Measurements from ENCODE around the gene TGM5. TPM values are rescaled to one million over a fixed set of nuclear protein-coding genes. Genes with fewer than 3 reads are reported as not detected.
A peak's percentile ranks its signal among the peaks of the same experiment; 100 is the strongest.

The TGM5 gene
- total RNA-seq, 2 donors from 2014 or later = not detected

DNA sequence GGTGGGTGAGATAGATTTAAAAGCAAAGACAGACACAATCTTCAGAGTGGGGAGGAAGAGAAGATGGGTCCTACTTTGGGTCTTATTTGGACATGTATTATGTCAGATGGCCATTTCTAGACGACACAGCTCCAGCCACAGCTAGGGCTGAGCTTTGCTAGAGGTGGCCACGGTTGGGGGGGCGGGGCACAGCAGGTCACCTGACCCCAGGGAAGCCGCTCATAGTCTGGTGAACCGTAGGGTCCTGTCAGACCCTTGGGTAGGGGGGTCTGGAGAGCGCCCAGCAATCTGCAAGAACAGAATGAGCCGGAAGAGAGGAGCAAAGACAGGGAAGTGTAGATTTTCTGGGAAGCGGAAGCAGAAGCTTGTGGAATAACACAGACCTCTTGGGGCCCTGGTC lies 52.6 kb downstream of the TGM5 start:
- Mint-ChIP-seq H3K27ac (no peak overlapping the region), H3K4me3 (no peak overlapping the region), H3K27me3 (peaks cover 26% of the 10 kb centered on the region), H3K36me3 (ENCODE audit: low read depth) (peaks cover 7% of the 10 kb centered on the region), H3K4me1 (no peaks in the 10 kb centered on the region)
- DNase-seq (no peak), ATAC-seq (no peak)
- no peaks in the 10 kb centered on the region for H3K9me3 ChIP-seq (ENCODE audit: control insufficient read depth, low read length, poor library complexity, severe bottlenecking)

DNA sequence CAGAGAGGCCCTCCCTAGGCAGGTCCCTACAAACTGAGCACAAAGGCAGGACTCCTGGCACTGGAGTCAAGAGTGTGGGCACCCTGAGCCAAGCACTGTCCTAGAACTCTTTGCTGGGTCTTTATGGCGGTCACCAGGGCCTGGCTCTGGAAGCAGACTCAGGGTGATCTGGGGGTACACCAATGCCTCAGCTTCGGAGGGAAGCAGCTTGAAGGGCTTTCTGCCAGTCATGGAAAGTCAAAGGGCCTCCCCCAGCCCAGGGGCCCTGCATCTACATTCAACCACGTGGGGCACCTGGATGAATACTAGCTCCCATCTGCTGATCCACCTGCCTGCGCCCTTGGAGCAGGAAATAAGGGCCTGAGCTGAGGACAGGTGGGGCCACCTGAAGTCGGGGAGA lies 53.3 kb downstream of the TGM5 start:
- H3K4me1 Mint-ChIP-seq = peaks cover 3% of the 10 kb centered on the region
- peaks cover 7% of the 10 kb centered on the region for H3K36me3 Mint-ChIP-seq (ENCODE audit: low read depth)
- H3K27me3 Mint-ChIP-seq = peaks cover 28% of the 10 kb centered on the region
- H3K4me3 Mint-ChIP-seq = no peak overlapping the region
- DNase-seq = no peak
- H3K27ac Mint-ChIP-seq = no peak overlapping the region
- no peaks in the 10 kb centered on the region for H3K9me3 ChIP-seq (ENCODE audit: control insufficient read depth, low read length, poor library complexity, severe bottlenecking)
- ATAC-seq = no peak

DNA sequence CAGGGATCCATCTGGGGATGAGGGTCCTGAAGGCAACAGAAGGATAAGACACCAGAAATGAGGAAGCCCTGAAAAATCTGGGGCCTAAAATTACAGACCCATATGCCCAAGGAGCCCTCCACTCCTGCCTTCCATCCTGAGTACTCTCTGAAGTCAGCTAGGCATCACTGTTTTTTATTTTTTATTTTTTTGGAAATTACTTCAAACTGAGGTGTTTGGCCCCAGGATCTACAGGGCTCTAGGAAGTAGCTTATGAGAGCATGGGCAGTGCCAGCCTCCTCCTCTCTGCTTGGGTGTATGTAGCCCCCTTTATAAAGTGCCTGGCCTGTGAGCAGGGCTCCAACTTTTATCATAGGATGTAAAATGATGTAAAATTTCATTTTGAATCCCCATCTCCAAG lies 53.8 kb downstream of the TGM5 start:
- DNase-seq (no peak), ATAC-seq (no peak)
- Mint-ChIP-seq H3K27me3 (peaks cover 28% of the 10 kb centered on the region), H3K27ac (no peak overlapping the region), H3K4me3 (no peak overlapping the region), H3K4me1 (peaks cover 3% of the 10 kb centered on the region), H3K36me3 (ENCODE audit: low read depth) (peaks cover 5% of the 10 kb centered on the region)
- no peaks in the 10 kb centered on the region for H3K9me3 ChIP-seq (ENCODE audit: control insufficient read depth, low read length, poor library complexity, severe bottlenecking)

DNA sequence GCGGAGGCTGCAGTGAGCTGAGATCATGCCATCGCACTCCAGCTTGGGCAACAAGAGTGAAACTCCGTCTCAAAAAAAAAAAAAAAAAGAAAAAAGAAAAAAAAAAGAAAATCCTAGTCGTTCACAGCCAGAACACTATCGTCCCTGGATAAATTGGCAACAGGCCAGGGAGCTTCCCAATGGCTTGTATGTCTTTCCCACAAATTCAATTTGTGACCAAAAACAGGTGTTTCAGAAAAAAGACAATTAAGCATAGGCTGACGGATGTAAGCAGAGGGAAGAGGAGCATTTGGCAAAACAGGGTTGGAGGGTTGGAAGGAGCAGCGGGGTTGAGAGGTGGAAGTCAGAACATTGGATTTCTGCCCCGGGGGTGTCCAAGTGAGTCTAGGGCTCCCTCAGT lies 54.4 kb downstream of the TGM5 start:
- ATAC-seq = no peak
- H3K27me3 Mint-ChIP-seq = peaks cover 31% of the 10 kb centered on the region
- H3K27ac Mint-ChIP-seq = no peak overlapping the region
- H3K4me3 Mint-ChIP-seq = no peak overlapping the region
- peaks cover 3% of the 10 kb centered on the region for H3K4me1 Mint-ChIP-seq
- no peaks in the 10 kb centered on the region for H3K9me3 ChIP-seq (ENCODE audit: control insufficient read depth, low read length, poor library complexity, severe bottlenecking)
- no peak for DNase-seq
- peaks cover 5% of the 10 kb centered on the region for H3K36me3 Mint-ChIP-seq (ENCODE audit: low read depth)

DNA sequence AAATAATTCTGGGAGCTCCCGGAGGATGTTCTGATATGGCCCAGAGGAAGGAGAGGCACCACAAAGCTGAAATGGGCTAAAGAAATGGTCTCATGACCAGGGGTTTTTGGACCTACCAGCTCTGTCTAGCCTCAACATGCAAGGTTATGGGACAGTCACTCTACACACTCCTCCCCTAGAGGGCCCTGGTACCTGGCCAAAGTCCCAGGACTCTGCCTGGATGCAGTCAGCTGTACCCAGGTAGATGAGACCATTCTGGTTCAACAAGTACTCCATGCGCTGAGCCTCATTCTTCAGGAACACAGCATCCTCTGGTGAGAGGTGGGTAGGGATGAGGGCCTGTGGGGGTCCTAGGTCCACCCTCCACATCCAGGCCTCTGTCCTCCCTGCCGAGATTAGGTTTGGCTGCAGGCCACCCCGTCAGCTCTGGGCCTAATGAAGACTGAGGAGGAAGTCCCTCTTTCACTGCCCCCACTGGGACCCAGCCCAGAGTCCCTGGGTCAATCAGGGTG lies 55.4 kb downstream of the TGM5 start:
- DNase-seq = no peak
- ATAC-seq = no peak
- no peaks in the 10 kb centered on the region for H3K9me3 ChIP-seq (ENCODE audit: control insufficient read depth, low read length, poor library complexity, severe bottlenecking)
- peaks cover 3% of the 10 kb centered on the region for H3K4me1 Mint-ChIP-seq
- H3K27ac Mint-ChIP-seq = no peak overlapping the region
- peaks cover 31% of the 10 kb centered on the region for H3K27me3 Mint-ChIP-seq
- H3K4me3 Mint-ChIP-seq = no peak overlapping the region
- H3K36me3 Mint-ChIP-seq (ENCODE audit: low read depth) = peaks cover 5% of the 10 kb centered on the region

GRCh38 chr15:43210807-43211206 lies 55.9 kb downstream of the TGM5 start:
- Mint-ChIP-seq H3K27me3 (peaks cover 34% of the 10 kb centered on the region), H3K4me1 (peaks cover 3% of the 10 kb centered on the region), H3K4me3 (no peak overlapping the region), H3K27ac (no peak overlapping the region), H3K36me3 (ENCODE audit: low read depth) (peaks cover 5% of the 10 kb centered on the region)
- no peak for ATAC-seq
- no peak for DNase-seq
- H3K9me3 ChIP-seq (ENCODE audit: control insufficient read depth, low read length, poor library complexity, severe bottlenecking) = no peaks in the 10 kb centered on the region

- Mint-ChIP-seq H3K4me1 (peaks cover 3% of the 10 kb centered on the region), H3K27me3 (peaks cover 37% of the 10 kb centered on the region), H3K27ac (no peak overlapping the region), H3K36me3 (ENCODE audit: low read depth) (peaks cover 5% of the 10 kb centered on the region), H3K4me3 (no peak overlapping the region)
- H3K9me3 ChIP-seq (ENCODE audit: control insufficient read depth, low read length, poor library complexity, severe bottlenecking) = no peaks in the 10 kb centered on the region
- ATAC-seq (no peak), DNase-seq (no peak)
Measured at GRCh38 chr15:43210172-43210745, 56.5 kb downstream of the TGM5 start.

GRCh38 chr15:43209059-43209824 lies 57.5 kb downstream of the TGM5 start:
- H3K27ac Mint-ChIP-seq = no peak overlapping the region

GRCh38 chr15:43208052-43209002 lies 58.4 kb downstream of the TGM5 start:
- no peaks in the 10 kb centered on the region for H3K9me3 ChIP-seq (ENCODE audit: control insufficient read depth, low read length, poor library complexity, severe bottlenecking)
- Mint-ChIP-seq H3K27me3 (peaks cover 44% of the 10 kb centered on the region), H3K27ac (no peak overlapping the region), H3K4me1 (peaks cover 10% of the 10 kb centered on the region), H3K36me3 (ENCODE audit: low read depth) (peaks cover 11% of the 10 kb centered on the region), H3K4me3 (no peak overlapping the region)
- no peak for DNase-seq
- no peak for ATAC-seq

More at GRCh38 chr15:43209059-43209824, 57.5 kb downstream of the TGM5 start:
- H3K36me3 Mint-ChIP-seq (ENCODE audit: low read depth) = peaks cover 7% of the 10 kb centered on the region
- DNase-seq = no peak
- H3K9me3 ChIP-seq (ENCODE audit: control insufficient read depth, low read length, poor library complexity, severe bottlenecking) = no peaks in the 10 kb centered on the region
- ATAC-seq = no peak
- no peak overlapping the region for H3K4me3 Mint-ChIP-seq
- H3K4me1 Mint-ChIP-seq = peaks cover 6% of the 10 kb centered on the region
- peaks cover 41% of the 10 kb centered on the region for H3K27me3 Mint-ChIP-seq

GRCh38 chr15:43207024-43207423 lies 59.7 kb downstream of the TGM5 start:
- peaks cover 44% of the 10 kb centered on the region for H3K27me3 Mint-ChIP-seq
- no peak for ATAC-seq

DNA sequence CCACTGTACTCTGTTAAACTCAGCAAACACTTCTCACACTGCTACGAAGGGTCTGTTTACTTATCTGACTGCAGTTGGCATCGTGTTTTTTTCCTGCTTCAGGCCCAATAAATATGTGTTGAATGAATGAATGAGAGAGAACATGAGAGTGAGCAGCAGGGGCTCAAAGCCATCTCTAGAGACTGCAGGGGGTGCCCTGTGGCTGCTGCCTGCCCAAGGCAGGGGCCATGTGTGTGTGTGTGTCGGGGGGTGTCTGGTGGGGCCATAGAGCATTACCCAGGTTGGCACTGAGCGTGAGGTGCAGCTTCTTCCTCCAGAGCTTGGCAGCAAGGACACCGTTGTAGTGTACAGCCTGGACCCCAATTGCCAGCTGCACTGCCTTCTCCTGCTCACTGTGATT lies 60.7 kb downstream of the TGM5 start:
- H3K4me3 Mint-ChIP-seq = no peak overlapping the region
- H3K9me3 ChIP-seq (ENCODE audit: control insufficient read depth, low read length, poor library complexity, severe bottlenecking) = no peaks in the 10 kb centered on the region
- DNase-seq (no peak), ATAC-seq (no peak)
- peaks cover 11% of the 10 kb centered on the region for H3K36me3 Mint-ChIP-seq (ENCODE audit: low read depth)
- H3K27me3 Mint-ChIP-seq = peaks cover 44% of the 10 kb centered on the region
- peaks cover 14% of the 10 kb centered on the region for H3K4me1 Mint-ChIP-seq
- no peak overlapping the region for H3K27ac Mint-ChIP-seq

More at GRCh38 chr15:43207024-43207423, 59.7 kb downstream of the TGM5 start:
- DNase-seq = no peak
- Mint-ChIP-seq H3K27ac (no peak overlapping the region), H3K36me3 (ENCODE audit: low read depth) (peaks cover 11% of the 10 kb centered on the region), H3K4me3 (no peak overlapping the region), H3K4me1 (peaks cover 13% of the 10 kb centered on the region)
- no peaks in the 10 kb centered on the region for H3K9me3 ChIP-seq (ENCODE audit: control insufficient read depth, low read length, poor library complexity, severe bottlenecking)

GRCh38 chr15:43204016-43204901 lies 62.5 kb downstream of the TGM5 start:
- peak in 1 of 3 donors; percentile 24 for DNase-seq
- peaks cover 17% of the 10 kb centered on the region for H3K4me1 Mint-ChIP-seq
- no peaks in the 10 kb centered on the region for H3K9me3 ChIP-seq (ENCODE audit: control insufficient read depth, low read length, poor library complexity, severe bottlenecking)
- peaks cover 29% of the 10 kb centered on the region for H3K27me3 Mint-ChIP-seq
- H3K27ac Mint-ChIP-seq = peak overlapping the region; percentile 79
- peak overlapping the region; percentile 36 for H3K4me3 Mint-ChIP-seq
- ATAC-seq = peak; percentile 66
- H3K36me3 Mint-ChIP-seq (ENCODE audit: low read depth) = peaks cover 6% of the 10 kb centered on the region

Measured in T-helper 17 cell (primary cell).